ENCODE data around the gene WDR54. TPM values are rescaled to one million over a fixed set of nuclear protein-coding genes. Genes with fewer than 3 reads are reported as not detected.

Gene WDR54
- total and polyA plus RNA-seq, 3 donors from 2014 or later: 27.5 to 90.6 (median 31.7) TPM

- Histone ChIP-seq H3K4me3 (no peak overlapping the region), H3K27ac (no peak overlapping the region), H3K36me3 (ENCODE audit: low read depth, missing control alignments) (no peaks in the 10 kb centered on the region), H3K27me3 (no peaks in the 10 kb centered on the region), H3K4me1 (no peaks in the 10 kb centered on the region), H3K9me3 (no peaks in the 10 kb centered on the region)
- 89 to 94% methylated on average over 9 to 18 of the region's 18 CpGs for WGBS, 2 donors
- TF ChIP-seq CTCF (IDR thresholded peaks at IDR 0.05) (no peak), POLR2A (IDR thresholded peaks at IDR 0.05) (no peak)
- intact Hi-C loops (cut with DNase I; ENCODE audit: low total_unique reads): no loop called here
- no peak for DNase-seq
Measured at GRCh38 chr2:74429487-74430451, 8.2 kb downstream of the WDR54 start.

- Histone ChIP-seq H3K4me1 (no peaks in the 10 kb centered on the region), H3K9me3 (no peaks in the 10 kb centered on the region), H3K27me3 (no peaks in the 10 kb centered on the region), H3K4me3 (no peak overlapping the region), H3K36me3 (ENCODE audit: low read depth, missing control alignments) (no peaks in the 10 kb centered on the region), H3K27ac (no peak overlapping the region)
- no peak for DNase-seq
- WGBS, 2 donors: 89 to 91% methylated on average over 11 of the region's 11 CpGs
- intact Hi-C loops (cut with DNase I; ENCODE audit: low total_unique reads): no loop called here
- TF ChIP-seq CTCF (IDR thresholded peaks at IDR 0.05) (no peak), POLR2A (IDR thresholded peaks at IDR 0.05) (no peak)
Measured at GRCh38 chr2:74430502-74430901, 9.0 kb downstream of the WDR54 start.

GRCh38 chr2:74436111-74436805 is 14.7 kb downstream of the WDR54 start:
- TF ChIP-seq CTCF (IDR thresholded peaks at IDR 0.05) (no peak), POLR2A (IDR thresholded peaks at IDR 0.05) (no peak)
- Histone ChIP-seq H3K9me3 (no peaks in the 10 kb centered on the region), H3K4me3 (peak overlapping the region in 1 of 2 donors; percentile 33), H3K4me1 (peaks cover 19% of the 10 kb centered on the region), H3K27ac (no peak overlapping the region), H3K27me3 (no peaks in the 10 kb centered on the region), H3K36me3 (ENCODE audit: low read depth, missing control alignments) (no peaks in the 10 kb centered on the region)
- intact Hi-C loops (cut with DNase I; ENCODE audit: low total_unique reads): no loop called here
- no peak for DNase-seq
- WGBS, 2 donors: 47 to 51% methylated on average over 32 to 41 of the region's 43 CpGs

GRCh38 chr2:74436848-74437695 is 15.5 kb downstream of the WDR54 start:
- Histone ChIP-seq H3K4me1 (peaks cover 28% of the 10 kb centered on the region), H3K36me3 (ENCODE audit: low read depth, missing control alignments) (no peaks in the 10 kb centered on the region), H3K4me3 (no peak overlapping the region), H3K27ac (no peak overlapping the region), H3K9me3 (no peaks in the 10 kb centered on the region), H3K27me3 (no peaks in the 10 kb centered on the region)
- intact Hi-C loops (cut with DNase I; ENCODE audit: low total_unique reads): no loop called here
- TF ChIP-seq POLR2A (IDR thresholded peaks at IDR 0.05): no peak
- no peak for TF ChIP-seq CTCF (IDR thresholded peaks at IDR 0.05)
- 59 to 67% methylated on average over 6 of the region's 6 CpGs for WGBS, 2 donors
- no peak for DNase-seq
